Panc1 (cell line): ENCODE measurements around the gene VWC2L. TPM values are rescaled to one million over a fixed set of nuclear protein-coding genes. Genes with fewer than 3 reads are reported as not detected.

Source experiments
- ATAC-seq: fragments of 200-7000 bp; cut with Tn5 transposase; 2 replicates; pipeline ENCODE4 v1.9.1; 2020; ENCODE audit warnings: mild to moderate bottlenecking, moderate library complexity
- BruUV-seq: library from RNA; stranded (reverse); fragments of 400-500 nt; replicated peaks from 2 replicates; lab custom pipeline; 2021; lab: Mats Ljungman, UMichigan
- CTCF ChIA-PET: fragments of 300-600 bp; sonication (Branson Sonifier 250); formaldehyde crosslinking; loops from one replicate; lab custom pipeline; 2022; ENCODE audit warnings: antibody characterized with exemption; lab: Charles Lee
- POLR2A ChIA-PET: fragments of 300-600 bp; sonication (Branson Sonifier 250); formaldehyde crosslinking; loops from one replicate; lab custom pipeline; 2022; ENCODE audit warnings: antibody characterized with exemption; lab: Charles Lee
- DNase-seq: peaks from one replicate; pipeline ENCODE4 v3.0.0-alpha.2; 2010; ENCODE audit warnings: low read depth, low spot score
- H3K27ac ChIP-seq: 2 replicates; pipeline ENCODE4 v1.5.1; 2011; ENCODE audit warnings: mild to moderate bottlenecking, low read length, inconsistent platforms
- H3K27me3 ChIP-seq: fragments of 200-500 bp; sonication (Bioruptor generic); 2 replicates; pipeline ENCODE4 v1.6.0; 2014; ENCODE audit warnings: low read length, inconsistent platforms; ENCODE audit not compliant: control insufficient read depth, insufficient read depth
- H3K36me3 ChIP-seq: fragments of 200-500 bp; sonication (Bioruptor generic); 2 replicates; pipeline ENCODE4 v1.5.1; 2014; ENCODE audit warnings: inconsistent platforms, mild to moderate bottlenecking, low read length, moderate library complexity; ENCODE audit not compliant: control insufficient read depth, insufficient read depth
- H3K4me1 ChIP-seq: 2 replicates; pipeline ENCODE4 v1.5.1; 2011; ENCODE audit warnings: inconsistent platforms, mild to moderate bottlenecking, low read length, moderate library complexity; ENCODE audit not compliant: control insufficient read depth, insufficient read depth
- H3K4me3 ChIP-seq, 2 experiments: 2 replicates each; pipeline ENCODE4 v1.5.1; 2011 to 2012; ENCODE audit warnings: low read depth in 2 of 2, low read length in 2 of 2, mild to moderate bottlenecking in 2 of 2, inconsistent platforms in 1 of 2, moderate library complexity in 1 of 2
- H3K9me3 ChIP-seq: fragments of 200-500 bp; sonication (Bioruptor generic); 2 replicates; pipeline ENCODE4 v1.5.1; 2014; ENCODE audit warnings: low read depth, mild to moderate bottlenecking, inconsistent platforms, low read length, moderate library complexity; ENCODE audit not compliant: control insufficient read depth, insufficient read depth
- CTCF ChIP-seq: fragments of 450-650 bp; IDR thresholded peaks from 2 replicates; pipeline ENCODE4 v1.5.1; 2017; ENCODE audit warnings: mild to moderate bottlenecking
- POLR2AphosphoS5 ChIP-seq: IDR thresholded peaks from 2 replicates; pipeline ENCODE4 v1.6.1; 2012; ENCODE audit warnings: mild to moderate bottlenecking, low read depth, low read length, moderate library complexity
- SIN3A ChIP-seq: IDR thresholded peaks from 2 replicates; pipeline ENCODE4 v1.6.1; 2012; ENCODE audit warnings: low read depth, mild to moderate bottlenecking, low read length, moderate library complexity, borderline replicate concordance; ENCODE audit not compliant: insufficient read depth
- TCF7L2 ChIP-seq: IDR thresholded peaks from 2 replicates; pipeline ENCODE4 v1.6.1; 2011; ENCODE audit warnings: mild to moderate bottlenecking, low read depth, low read length, inconsistent platforms
- in situ Hi-C: cut with HindIII; loops from 2 replicates; pipeline ENCODE4 v1.10.0; 2016; ENCODE audit warnings: low sequenced_read_pairs, low pct_unique_long_range_greater_than_20kb
- intact Hi-C: fragments of 100-400 bp; cut with micrococcal nuclease; formaldehyde crosslinking; loops from one replicate; pipeline ENCODE4 v1.10.0; 2022; ENCODE audit not compliant: unreplicated experiment
- total RNA-seq: library from RNA; stranded (reverse); gene quantifications from one replicate; pipeline ENCODE4 v1.2.1, GENCODE V29; 2021; ENCODE audit not compliant: unreplicated experiment
- TF ChIP-seq, protein P1 (sequence below), 2 experiments: IDR thresholded peaks; 2 replicates each; pipeline ENCODE4 v1.6.1; 2011 to 2012; ENCODE audit warnings: low read depth in 2 of 2, control low read depth in 1 of 2, low read length in 1 of 2, mild to moderate bottlenecking in 1 of 2, moderate library complexity in 1 of 2; ENCODE audit not compliant: insufficient read depth in 1 of 2

The VWC2L gene
- total RNA-seq, 1 experiment from 2014 or later = not detected

DNA sequence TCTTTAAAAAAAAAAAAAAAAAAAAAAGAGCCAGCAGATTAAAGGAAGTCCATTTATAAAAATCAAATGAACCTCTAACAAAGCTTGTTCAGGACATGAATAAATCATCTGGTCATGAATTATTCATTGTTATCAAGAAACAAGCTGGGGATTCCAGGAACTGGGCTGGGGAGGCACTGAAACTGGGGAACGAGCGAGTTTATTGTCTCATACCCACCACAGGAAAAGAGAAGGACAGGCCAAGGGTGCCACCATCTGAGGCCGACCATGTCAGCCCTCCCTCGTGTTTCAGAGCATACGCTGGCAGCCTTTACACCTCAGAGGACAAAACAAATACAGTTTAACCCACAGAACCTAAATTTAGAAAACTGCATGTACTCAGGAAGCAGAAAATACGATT, 164.2 kb downstream of the VWC2L start:
- intact Hi-C loops = no loop called here
- in situ Hi-C loops = no loop called here

GRCh38 chr2:214575465-214575864, 164.6 kb downstream of the VWC2L start:
- H3K27ac ChIP-seq = no peak overlapping the region
- no peak for DNase-seq
- no peak overlapping the region for H3K4me3 ChIP-seq
- in situ Hi-C loops = no loop called here
- no peaks in the 10 kb centered on the region for H3K27me3 ChIP-seq
- H3K36me3 ChIP-seq = no peaks in the 10 kb centered on the region
- intact Hi-C loops = no loop called here
- no peak for ATAC-seq
- no peaks in the 10 kb centered on the region for H3K4me1 ChIP-seq
- no TSS peak for BruUV-seq
- CTCF ChIA-PET = no interaction called here
- POLR2A ChIA-PET = no interaction called here
- TF ChIP-seq TCF7L2 (no peak), SIN3A (no peak), POLR2AphosphoS5 (no peak), CTCF (no peak)
- TF ChIP-seq, protein P1, sequence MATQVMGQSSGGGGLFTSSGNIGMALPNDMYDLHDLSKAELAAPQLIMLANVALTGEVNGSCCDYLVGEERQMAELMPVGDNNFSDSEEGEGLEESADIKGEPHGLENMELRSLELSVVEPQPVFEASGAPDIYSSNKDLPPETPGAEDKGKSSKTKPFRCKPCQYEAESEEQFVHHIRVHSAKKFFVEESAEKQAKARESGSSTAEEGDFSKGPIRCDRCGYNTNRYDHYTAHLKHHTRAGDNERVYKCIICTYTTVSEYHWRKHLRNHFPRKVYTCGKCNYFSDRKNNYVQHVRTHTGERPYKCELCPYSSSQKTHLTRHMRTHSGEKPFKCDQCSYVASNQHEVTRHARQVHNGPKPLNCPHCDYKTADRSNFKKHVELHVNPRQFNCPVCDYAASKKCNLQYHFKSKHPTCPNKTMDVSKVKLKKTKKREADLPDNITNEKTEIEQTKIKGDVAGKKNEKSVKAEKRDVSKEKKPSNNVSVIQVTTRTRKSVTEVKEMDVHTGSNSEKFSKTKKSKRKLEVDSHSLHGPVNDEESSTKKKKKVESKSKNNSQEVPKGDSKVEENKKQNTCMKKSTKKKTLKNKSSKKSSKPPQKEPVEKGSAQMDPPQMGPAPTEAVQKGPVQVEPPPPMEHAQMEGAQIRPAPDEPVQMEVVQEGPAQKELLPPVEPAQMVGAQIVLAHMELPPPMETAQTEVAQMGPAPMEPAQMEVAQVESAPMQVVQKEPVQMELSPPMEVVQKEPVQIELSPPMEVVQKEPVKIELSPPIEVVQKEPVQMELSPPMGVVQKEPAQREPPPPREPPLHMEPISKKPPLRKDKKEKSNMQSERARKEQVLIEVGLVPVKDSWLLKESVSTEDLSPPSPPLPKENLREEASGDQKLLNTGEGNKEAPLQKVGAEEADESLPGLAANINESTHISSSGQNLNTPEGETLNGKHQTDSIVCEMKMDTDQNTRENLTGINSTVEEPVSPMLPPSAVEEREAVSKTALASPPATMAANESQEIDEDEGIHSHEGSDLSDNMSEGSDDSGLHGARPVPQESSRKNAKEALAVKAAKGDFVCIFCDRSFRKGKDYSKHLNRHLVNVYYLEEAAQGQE (IDR thresholded peaks at IDR 0.05; ENCODE audit: insufficient read depth in 1 of 2, low read depth in 2 of 2, low read length in 1 of 2) = no peak
- H3K9me3 ChIP-seq = no peaks in the 10 kb centered on the region

More for the DNA sequence above, 164.2 kb downstream of the VWC2L start:
- H3K27ac ChIP-seq = no peak overlapping the region
- H3K36me3 ChIP-seq = no peaks in the 10 kb centered on the region
- ChIA-PET CTCF (no interaction called here), POLR2A (no interaction called here)
- TF ChIP-seq TCF7L2 (no peak), CTCF (no peak), SIN3A (no peak), POLR2AphosphoS5 (no peak)
- TF ChIP-seq, protein P1 (IDR thresholded peaks at IDR 0.05; ENCODE audit: insufficient read depth in 1 of 2, low read depth in 2 of 2, low read length in 1 of 2) = no peak
- H3K4me3 ChIP-seq = no peak overlapping the region
- DNase-seq = no peak
- H3K9me3 ChIP-seq = no peaks in the 10 kb centered on the region
- no peaks in the 10 kb centered on the region for H3K27me3 ChIP-seq
- no peak for ATAC-seq
- no TSS peak for BruUV-seq
- no peaks in the 10 kb centered on the region for H3K4me1 ChIP-seq
